GM13977 (cell line): ENCODE results near the gene MYO19.

Experiments used
- DNase-seq: peaks from one replicate; pipeline ENCODE4 v3.0.0; 2012; ENCODE audit warnings: low spot score
- in situ Hi-C: fragments of 300-500 bp; cut with MboI; formaldehyde crosslinking; loops from one replicate; pipeline ENCODE4 v1.12.0; 2022; ENCODE audit warnings: low sequenced_read_pairs, low pct_unique_long_range_greater_than_20kb, mixed read lengths, inconsistent platforms; ENCODE audit not compliant: unreplicated experiment
- TF ChIP-seq, protein P1 (sequence below): IDR thresholded peaks from 2 replicates; pipeline ENCODE4 v1.5.1; 2012; ENCODE audit warnings: mild to moderate bottlenecking, control low read depth; ENCODE audit not compliant: insufficient read depth; ENCODE audit errors: extremely low read depth, missing control alignments

MYO19 gene

DNA sequence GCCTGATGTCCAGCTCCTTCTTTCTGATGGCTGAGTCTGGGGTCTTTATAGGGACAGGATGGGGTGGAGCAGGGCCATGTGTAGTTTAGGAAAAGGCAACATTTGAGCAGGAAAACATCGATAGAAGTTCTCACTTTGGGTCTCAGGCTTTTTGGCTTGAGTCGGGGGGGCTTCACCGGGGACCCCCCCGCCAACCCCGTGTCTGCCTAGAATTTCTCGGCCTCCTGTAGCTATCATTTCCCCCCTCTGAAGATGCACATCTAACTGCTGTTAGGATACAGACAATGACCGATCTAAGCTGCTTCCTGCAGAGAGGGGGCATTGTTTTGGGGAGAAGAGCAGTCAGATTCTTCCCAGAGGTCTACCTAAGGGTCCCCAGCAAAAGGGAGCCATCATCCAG is 64.9 kb downstream of the MYO19 start:
- TF ChIP-seq, protein P1, sequence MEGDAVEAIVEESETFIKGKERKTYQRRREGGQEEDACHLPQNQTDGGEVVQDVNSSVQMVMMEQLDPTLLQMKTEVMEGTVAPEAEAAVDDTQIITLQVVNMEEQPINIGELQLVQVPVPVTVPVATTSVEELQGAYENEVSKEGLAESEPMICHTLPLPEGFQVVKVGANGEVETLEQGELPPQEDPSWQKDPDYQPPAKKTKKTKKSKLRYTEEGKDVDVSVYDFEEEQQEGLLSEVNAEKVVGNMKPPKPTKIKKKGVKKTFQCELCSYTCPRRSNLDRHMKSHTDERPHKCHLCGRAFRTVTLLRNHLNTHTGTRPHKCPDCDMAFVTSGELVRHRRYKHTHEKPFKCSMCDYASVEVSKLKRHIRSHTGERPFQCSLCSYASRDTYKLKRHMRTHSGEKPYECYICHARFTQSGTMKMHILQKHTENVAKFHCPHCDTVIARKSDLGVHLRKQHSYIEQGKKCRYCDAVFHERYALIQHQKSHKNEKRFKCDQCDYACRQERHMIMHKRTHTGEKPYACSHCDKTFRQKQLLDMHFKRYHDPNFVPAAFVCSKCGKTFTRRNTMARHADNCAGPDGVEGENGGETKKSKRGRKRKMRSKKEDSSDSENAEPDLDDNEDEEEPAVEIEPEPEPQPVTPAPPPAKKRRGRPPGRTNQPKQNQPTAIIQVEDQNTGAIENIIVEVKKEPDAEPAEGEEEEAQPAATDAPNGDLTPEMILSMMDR: no peak
- in situ Hi-C loops: no loop called here
- no peak for DNase-seq

DNA sequence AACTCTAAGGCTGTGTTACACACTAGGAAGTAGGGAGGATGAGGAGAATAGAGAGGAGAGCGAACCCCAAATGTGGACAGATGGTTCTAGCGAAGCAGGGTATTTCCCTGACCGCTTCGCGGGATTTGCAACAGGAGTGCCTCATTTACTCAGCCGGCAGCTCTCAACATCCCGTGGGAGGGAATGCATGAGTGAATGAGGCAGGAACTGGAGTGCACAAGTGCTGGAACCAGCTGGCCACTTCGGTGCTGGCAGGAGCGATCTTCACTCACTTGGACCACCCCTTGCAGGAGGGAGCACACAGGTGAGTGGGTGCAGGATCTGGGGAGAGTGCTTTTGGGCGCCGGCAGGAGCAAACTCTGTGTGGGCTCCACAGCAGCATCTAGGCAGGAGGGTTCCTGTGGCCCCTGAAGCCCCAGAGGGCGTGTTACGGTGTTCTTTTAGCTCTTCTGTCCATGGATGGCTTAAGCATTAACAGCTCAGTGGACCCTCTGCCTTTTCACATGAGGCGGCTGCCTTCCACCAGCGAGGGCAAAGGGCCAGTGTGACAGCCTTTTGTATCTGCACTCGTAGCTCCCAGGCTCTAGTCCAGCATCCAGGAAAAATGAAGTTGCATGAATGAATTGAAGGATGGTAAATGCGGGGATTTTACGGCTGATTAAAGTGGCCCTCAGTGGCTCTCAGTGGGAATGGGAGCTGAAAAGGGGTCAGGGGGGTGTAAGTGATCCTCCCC is 65.6 kb downstream of the MYO19 start:
- TF ChIP-seq, protein P1: no peak
- in situ Hi-C loops: no loop called here
- no peak for DNase-seq

DNA sequence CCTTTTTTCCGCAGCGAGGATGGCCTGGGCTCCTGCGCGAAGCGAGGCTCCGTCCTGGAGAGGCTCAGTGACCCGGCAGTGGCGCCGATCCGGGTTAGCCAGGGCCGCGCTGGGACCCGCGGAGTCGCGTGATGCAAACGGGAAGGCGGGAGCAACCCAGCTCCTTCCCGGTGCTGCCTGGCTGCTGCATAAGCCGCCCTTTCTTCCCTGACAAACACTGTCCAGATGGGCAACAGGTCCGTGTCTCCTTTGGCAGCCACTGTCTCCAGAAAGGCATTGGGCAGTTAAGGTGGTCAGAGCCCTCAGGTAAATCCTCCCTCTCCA is 69.9 kb downstream of the MYO19 start:
- TF ChIP-seq, protein P1: no peak
- in situ Hi-C loops: no loop called here
- DNase-seq: no peak

DNA sequence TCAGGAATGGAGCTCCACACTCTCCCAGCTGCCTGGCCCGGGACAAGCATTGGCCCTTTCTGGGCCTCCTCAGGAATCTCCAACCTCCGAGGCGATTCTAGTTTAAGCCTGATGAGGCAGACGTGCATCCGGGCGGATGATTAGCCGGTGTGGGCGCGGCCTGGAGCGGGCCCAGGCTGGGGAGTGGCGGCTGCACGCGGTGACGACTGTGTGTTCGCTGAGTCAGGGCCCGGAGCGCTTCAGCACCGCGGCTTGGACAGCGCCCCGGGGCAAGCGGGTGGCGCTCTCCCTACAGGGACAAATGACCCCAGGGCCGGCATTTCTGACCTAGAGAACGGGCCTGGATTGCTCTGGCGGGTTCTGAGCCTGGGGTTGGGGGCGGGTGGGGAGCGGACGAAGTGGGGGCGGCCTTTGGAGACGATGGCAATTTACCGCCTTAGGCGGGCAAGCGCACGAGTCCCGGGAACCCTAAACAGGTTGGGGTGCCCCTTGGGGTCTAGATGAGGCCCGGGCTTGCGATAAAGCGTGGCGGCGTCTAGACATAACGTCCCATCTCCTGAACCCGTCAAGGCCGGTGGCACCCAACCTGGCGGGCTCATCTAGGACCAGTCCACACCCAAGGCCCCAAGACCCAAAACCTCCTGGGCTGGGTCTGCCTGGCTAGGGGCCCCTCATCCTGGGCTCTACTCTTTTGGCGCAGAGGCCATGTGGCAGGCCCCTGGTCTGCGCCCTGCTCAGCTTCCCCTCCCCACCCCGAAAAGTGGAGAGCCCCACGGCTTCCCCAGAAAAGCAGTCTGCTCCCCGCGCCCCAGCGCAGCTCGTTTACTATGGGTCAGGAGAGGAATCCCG is 70.5 kb downstream of the MYO19 start:
- TF ChIP-seq, protein P1: no peak
- DNase-seq: peak; percentile 57
- in situ Hi-C loops: no loop called here

DNA sequence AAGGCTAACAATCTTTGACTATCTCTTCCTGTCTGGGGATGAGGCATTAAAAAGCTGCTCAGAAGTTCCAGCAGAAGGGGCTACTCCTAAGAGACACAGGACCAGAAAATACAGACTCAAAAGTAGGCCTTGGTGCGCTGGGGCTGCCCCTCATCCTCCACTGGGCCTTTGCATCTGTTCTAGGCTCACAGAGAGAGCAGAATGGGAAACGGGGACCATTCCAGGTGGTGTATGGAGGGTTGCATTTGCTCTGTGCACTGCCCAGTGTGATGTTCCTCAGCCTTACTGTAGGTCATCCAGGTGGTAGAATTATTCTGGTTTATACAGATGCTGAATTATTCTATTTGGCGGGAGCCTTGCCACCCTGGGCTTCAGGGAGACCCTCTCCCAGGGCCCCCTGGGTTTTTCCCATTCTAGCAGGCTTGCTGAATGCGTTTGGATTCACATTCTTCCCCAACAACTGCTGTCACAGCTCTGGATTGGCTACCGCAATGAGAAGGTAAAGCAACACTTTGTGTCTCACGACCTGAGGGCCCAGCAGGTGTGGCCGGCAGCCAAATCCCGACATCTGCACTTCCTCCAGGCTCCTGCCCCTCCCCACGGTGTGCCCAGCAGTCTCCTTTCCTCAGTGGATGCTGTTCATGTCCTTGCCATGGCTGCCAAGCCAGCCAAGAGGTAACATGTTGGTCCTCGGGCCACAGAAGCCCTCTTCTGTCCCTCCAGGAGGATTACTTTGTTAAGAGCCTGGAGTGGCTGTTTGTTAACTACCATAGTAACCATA is 73.1 kb downstream of the MYO19 start:
- in situ Hi-C loops: no loop called here
- TF ChIP-seq, protein P1: no peak
- no peak for DNase-seq

DNA sequence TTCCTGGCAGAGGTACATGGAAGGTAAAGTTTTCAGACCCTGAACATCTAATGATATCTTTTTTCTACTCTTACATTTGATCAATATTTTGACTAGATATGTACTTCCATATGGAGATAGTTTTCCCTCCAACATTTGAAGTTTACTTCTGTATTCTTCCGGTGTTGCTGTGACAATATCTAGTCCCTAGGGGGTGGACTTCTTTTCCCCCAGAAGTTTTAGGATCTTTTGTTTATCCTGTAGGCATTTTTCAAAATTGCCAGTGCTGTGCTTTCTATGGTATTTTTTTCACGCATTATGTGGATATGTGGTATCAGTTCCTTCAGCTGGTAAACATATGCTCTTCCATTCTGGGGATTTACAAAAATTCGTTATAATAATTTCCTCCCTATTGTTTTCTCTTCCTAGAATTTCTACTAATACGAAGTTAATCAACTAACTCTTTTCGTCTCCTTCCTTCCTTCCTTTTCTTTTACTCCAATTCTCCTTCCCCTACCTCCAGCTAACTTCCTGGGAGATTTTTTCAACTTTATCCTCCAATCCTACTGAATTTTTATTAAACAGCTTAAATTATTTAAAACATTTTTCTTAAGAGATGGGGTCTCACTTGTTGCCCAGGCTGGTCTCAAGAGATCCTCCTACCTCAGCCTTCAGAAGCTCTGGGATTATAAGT is 74.3 kb downstream of the MYO19 start:
- TF ChIP-seq, protein P1: no peak
- no peak for DNase-seq
- in situ Hi-C loops: no loop called here
